ENCODE measurements around the gene HEXA. TPM values are rescaled to one million over a fixed set of nuclear protein-coding genes. Genes with fewer than 3 reads are reported as not detected.

HEXA gene
- total and polyA plus RNA-seq, 9 of the 15 experiments (the other 6 are each of a cell fraction or from before 2014, with no cell fraction given), result 22.2 to 136 (median 68.9) TPM

- TF ChIP-seq C11orf30 (IDR thresholded peaks at IDR 0.05; ENCODE audit: low read depth), result no peak
- TF ChIP-seq, protein P1, sequence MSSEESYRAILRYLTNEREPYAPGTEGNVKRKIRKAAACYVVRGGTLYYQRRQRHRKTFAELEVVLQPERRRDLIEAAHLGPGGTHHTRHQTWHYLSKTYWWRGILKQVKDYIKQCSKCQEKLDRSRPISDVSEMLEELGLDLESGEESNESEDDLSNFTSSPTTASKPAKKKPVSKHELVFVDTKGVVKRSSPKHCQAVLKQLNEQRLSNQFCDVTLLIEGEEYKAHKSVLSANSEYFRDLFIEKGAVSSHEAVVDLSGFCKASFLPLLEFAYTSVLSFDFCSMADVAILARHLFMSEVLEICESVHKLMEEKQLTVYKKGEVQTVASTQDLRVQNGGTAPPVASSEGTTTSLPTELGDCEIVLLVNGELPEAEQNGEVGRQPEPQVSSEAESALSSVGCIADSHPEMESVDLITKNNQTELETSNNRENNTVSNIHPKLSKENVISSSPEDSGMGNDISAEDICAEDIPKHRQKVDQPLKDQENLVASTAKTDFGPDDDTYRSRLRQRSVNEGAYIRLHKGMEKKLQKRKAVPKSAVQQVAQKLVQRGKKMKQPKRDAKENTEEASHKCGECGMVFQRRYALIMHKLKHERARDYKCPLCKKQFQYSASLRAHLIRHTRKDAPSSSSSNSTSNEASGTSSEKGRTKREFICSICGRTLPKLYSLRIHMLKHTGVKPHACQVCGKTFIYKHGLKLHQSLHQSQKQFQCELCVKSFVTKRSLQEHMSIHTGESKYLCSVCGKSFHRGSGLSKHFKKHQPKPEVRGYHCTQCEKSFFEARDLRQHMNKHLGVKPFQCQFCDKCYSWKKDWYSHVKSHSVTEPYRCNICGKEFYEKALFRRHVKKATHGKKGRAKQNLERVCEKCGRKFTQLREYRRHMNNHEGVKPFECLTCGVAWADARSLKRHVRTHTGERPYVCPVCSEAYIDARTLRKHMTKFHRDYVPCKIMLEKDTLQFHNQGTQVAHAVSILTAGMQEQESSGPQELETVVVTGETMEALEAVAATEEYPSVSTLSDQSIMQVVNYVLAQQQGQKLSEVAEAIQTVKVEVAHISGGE (CRISPR knock-in tag; IDR thresholded peaks at IDR 0.05), result 0 out of 6 replicates have a peak, but pooled peaks of 1 of the 3 experiments have one; percentile 34
- no peak for TF ChIP-seq TAF15 (IDR thresholded peaks at IDR 0.05; ENCODE audit: low read depth, low read length)
- no peak for TF ChIP-seq ARNT (IDR thresholded peaks at IDR 0.05)
- no peak for TF ChIP-seq TRIM24 (IDR thresholded peaks at IDR 0.05)
- no peak for TF ChIP-seq CBFA2T3 (IDR thresholded peaks at IDR 0.05)
- TF ChIP-seq KHSRP (IDR thresholded peaks at IDR 0.05), result no peak
- no peak for TF ChIP-seq CEBPG (CRISPR knock-in tag; IDR thresholded peaks at IDR 0.05)
- no peak for TF ChIP-seq CEBPG (tag; conservative IDR thresholded peaks at IDR 0.05 in 1 of 2, IDR thresholded peaks at IDR 0.05 in 1 of 2)
- no peak for TF ChIP-seq GATAD2B (IDR thresholded peaks at IDR 0.05; ENCODE audit: borderline replicate concordance)
- TF ChIP-seq TCF7L2 (IDR thresholded peaks at IDR 0.05; ENCODE audit: low read depth, low read length), result no peak
- no peak for TF ChIP-seq ASH1L (IDR thresholded peaks at IDR 0.05; ENCODE audit: borderline replicate concordance, low read depth, partially characterized antibody)
- no peak for TF ChIP-seq GATA2 (CRISPR knock-in tag; IDR thresholded peaks at IDR 0.05)
- TF ChIP-seq PTRF (tag; IDR thresholded peaks at IDR 0.05), result no peak
- no peak for TF ChIP-seq CLOCK (CRISPR knock-in tag; IDR thresholded peaks at IDR 0.05; ENCODE audit: borderline replicate concordance)
- TF ChIP-seq EHMT2 (IDR thresholded peaks at IDR 0.05), result peak; percentile 22; the same call in 1 of the 2 replicates
- no peak for TF ChIP-seq ZMIZ1 (IDR thresholded peaks at IDR 0.05; ENCODE audit: low read depth in 2 of 2, low read length in 2 of 2)
- no peak for TF ChIP-seq HNRNPK (IDR thresholded peaks at IDR 0.05; ENCODE audit: low read depth, low read length, poor library complexity, severe bottlenecking)
Observed at GRCh38 chr15:72319985-72320671, 55.7 kb downstream of the HEXA start, which contains the start of gene CELF6 (continued).
